Loucy (cell line): Measurements from ENCODE around the gene KRTAP12-4.
"Not testable (repeated sequence)": the region's sequence is repeated elsewhere in the genome, so short reads cannot be mapped to it uniquely, and the experiment has no call there.

Experiments
- EZH2phosphoT487 ChIP-seq: fragments of 200-600 bp; IDR thresholded peaks from 2 replicates; pipeline ENCODE4 v1.6.1; 2018; ENCODE audit warnings: antibody characterized with exemption, mild to moderate bottlenecking, moderate library complexity, borderline replicate concordance
- TF ChIP-seq, protein P1 (sequence below): fragments of 200-600 bp; sonication (generic); conservative IDR thresholded peaks from 2 replicates; pipeline ENCODE4 v1.5.1; 2014; ENCODE audit warnings: mild to moderate bottlenecking, antibody characterized with exemption, low read length

DNA sequence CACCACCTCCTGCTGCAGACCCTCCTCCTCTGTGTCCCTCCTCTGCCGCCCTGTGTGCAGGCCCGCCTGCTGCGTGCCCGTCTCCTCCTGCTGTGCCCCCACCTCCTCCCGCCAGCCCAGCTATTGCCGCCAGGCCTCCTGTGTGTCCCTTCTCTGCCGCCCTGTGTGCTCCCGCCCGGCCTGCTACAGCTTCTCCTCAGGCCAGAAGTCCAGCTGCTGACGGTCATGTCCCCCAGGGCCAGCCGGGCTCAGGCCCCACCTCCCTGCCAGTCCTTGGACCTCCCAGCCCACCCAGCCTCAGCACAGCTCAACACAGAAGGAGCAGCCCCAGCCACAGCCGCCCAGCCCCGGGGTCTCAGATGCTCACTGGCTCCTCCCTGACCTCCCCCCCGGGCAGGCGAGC lies 26.6 kb downstream of the KRTAP12-4 start:
- TF ChIP-seq, protein P1, sequence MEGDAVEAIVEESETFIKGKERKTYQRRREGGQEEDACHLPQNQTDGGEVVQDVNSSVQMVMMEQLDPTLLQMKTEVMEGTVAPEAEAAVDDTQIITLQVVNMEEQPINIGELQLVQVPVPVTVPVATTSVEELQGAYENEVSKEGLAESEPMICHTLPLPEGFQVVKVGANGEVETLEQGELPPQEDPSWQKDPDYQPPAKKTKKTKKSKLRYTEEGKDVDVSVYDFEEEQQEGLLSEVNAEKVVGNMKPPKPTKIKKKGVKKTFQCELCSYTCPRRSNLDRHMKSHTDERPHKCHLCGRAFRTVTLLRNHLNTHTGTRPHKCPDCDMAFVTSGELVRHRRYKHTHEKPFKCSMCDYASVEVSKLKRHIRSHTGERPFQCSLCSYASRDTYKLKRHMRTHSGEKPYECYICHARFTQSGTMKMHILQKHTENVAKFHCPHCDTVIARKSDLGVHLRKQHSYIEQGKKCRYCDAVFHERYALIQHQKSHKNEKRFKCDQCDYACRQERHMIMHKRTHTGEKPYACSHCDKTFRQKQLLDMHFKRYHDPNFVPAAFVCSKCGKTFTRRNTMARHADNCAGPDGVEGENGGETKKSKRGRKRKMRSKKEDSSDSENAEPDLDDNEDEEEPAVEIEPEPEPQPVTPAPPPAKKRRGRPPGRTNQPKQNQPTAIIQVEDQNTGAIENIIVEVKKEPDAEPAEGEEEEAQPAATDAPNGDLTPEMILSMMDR: not testable (repeated sequence)
- not testable (repeated sequence) for TF ChIP-seq EZH2phosphoT487
